Activated CD4-positive, alpha-beta T cell treated with anti-CD3 and anti-CD28 coated beads, Interleukin-10, Interleukin-2, amounts not matched to agents 100 ng/mL and 50 ng/mL, durations not matched to agents 16 hours and 8 hours (primary cell): Measurements from ENCODE around the gene ATG9A.
"Not testable (repeated sequence)": the region's sequence is repeated elsewhere in the genome, so short reads cannot be mapped to it uniquely, and the experiment has no call there.

Experiments used
- DNase-seq: peaks from one replicate; pipeline ENCODE4 v3.0.0-alpha.2; 2020

ATG9A gene

DNA sequence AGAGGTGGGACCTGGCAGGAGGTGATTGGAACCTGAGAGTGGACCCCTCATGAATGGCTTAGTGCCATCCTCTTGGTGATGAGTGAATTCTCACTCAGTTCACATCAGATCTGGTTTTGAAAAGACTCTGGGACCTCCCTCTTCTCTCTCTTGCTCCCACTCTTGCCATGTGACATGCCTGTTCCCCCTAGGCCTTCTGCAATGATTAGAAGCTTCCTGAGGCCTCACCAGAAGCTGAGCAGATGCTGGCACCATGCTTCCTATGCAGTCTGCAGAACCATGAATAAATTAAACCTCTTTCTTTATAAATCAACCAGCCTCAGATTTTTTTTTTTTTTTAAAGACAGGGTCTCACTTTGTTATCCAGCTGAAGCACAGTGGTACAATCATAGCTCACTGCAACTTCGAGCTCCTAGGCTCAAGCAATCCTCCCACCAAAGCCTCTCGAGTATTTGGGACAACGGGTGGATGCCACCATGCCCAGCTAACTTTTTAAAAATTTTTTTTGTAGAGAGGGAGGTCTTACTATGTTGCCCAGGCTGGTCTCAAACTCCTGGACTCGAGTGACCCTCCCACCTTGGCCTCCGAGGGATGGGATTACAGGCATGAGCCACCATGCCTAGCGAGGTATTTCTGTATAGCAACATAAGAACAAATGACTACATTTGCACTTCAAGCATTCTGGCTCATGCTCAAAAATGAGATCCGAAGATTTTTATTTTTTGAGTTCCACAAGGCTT, 24.8 kb downstream of the ATG9A start:
- no peak for DNase-seq

DNA sequence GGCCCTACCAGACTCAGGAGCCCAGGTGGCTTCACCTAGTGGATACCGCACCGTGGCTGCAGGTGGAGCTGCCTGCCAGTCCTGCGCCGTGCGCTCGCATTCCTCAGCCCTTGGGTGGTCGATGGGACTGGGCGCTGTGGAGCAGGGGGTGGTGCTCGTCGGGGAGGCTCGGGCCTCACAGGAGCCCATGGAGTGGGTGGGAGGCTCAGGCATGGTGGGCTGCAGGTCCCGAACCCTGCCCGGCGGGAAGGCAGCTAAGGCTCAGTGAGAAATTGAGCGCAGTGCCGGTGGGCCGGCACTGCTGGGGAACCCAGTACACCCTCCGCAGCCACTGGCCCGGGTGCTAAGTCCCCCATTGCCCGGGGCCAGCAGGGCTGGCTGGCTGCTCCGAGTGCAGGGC, 28.1 kb downstream of the ATG9A start:
- DNase-seq, result not testable (repeated sequence)

DNA sequence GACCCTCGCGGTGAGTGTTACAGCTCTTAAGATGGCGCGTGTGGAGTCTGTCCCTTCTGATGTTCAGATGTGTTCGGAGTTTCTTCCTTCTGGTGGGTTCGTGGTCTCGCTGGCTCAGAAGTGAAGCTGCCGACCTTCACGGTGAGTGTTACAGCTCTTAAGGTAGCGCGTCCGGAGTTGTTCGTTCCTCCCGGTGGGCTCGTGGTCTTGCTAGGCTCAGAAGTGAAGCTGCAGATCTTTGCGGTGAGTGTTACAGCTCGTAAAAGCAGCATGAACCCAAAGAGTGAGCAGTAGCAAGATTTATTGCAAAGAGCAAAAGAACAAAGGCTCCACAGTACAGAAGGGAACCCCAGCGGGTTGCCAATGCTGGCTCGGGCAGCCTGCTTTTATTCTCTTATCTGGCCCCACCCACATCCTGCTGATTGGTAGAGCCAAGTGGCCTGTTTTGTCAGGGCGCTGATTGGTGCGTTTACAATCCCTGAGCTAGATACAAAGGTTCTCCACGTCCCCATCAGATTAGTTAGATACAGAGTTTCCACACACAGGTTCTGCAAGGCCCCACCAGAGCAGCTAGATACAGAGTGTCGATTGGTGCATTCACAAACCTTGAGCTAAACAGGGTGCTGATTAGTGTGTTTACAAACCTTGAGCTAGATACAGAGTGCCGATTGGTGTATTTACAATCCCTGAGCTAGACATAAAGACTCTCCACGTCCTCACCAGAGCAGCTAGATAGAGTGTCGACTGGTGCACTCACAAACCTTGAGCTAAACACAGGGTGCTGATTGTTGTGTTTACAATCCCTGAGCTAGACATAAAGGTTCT, 28.7 kb downstream of the ATG9A start:
- DNase-seq, result peak; percentile 17

DNA sequence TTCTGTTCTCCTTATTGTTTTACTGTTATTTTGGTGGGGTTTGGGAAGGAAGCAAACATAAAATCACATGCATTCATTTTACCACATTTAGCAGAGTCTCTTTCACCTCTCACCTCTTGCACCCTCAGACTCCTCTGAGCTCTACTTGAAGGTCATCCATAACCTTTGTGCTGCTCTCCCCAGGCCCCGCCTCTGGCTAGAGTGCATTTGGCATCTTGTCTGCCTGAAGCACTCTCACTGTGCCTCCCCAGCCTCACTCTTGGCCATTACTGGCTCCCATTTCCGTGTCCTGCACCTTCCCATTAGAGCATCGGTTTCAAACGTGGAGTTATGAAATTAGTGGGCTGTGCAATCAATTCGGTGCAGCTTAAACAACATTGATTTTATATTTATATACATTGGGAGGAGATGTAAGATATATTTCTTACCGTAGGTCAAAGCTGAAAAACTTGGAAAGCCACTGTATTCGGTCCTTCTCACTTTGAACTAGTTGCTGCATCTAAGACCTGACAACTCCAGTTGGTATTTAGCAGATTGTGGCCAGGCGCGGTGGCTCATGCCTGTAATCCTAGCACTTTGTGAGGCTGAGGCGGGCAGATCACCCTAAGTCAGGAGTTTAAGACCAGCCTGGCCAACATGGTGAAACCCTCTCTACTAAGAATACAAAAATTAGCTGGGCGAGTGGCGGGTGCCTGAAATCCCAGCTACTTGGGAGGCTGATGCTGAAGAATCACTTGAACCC, 29.8 kb downstream of the ATG9A start:
- no peak for DNase-seq

DNA sequence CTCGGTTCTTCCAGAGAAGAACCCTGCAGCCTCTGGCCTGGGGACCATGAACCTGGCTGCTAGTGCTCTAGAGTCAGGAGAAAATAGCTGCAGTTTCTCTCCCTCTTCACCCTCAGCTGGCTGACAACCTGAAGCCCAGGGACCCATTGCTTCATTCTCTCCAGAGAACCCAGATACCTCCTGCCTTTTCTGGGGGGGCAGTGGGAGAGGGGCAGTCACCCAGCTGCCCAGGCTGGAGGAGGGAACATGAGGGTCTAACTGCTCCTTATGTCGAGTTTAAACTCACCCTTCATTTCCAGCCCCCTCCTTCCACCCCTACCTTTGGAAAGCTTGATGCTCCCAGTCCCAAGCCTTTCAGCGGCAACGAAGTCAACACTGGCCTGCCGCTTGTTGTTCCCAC, 30.5 kb downstream of the ATG9A start:
- DNase-seq, result no peak

DNA sequence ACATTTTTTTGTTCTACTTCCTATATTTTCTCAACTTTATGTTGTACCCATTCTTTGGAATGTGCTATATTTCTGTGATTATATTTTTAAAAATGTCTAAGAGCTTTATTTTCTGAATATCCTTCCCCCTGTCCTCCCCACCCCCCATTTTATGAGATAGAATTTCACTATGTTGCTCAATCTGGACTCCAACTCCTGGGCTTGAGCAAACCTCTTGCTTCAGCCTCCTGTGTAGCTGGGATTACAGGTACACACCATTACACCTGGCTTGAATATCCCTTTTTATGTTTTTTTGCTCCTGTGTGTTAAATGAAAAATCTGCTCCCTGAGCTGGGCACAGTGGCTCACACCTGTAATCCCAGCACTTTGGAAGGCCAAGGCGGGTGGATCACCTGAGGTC, 32.0 kb downstream of the ATG9A start:
- DNase-seq, result no peak

DNA sequence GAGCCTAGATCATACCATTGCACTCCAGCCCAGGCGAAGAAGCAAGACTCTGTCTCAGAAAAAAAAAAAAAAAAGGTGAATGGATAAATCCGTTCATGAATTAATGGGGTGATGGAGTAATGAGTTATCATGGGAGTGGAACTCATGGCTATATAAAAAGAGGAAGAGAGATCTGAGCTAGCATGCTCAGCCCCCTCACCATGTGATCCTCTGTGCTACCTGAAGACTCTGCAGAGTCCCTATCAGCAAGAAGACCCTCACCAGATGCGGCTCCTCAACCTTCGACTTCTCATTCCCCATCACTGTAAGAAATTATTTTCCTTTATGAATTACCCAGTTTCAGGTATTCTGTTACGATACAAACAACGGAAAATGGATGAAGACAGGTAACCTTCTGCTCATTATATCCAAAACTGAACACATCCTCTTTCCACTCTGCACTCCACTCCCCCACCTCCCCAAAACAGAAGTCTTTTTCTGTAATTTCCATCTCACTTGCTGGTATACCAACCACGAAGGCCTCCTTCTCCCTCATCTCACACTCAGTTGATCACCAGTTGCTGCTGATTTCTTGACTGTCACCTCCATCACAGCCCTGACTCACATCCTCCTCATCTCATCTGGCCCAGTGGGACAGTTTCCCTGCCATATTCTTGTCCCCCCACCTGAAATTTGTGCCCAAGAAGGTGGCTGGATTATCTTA, 42.5 kb downstream of the ATG9A start:
- DNase-seq, result peak; percentile 39

DNA sequence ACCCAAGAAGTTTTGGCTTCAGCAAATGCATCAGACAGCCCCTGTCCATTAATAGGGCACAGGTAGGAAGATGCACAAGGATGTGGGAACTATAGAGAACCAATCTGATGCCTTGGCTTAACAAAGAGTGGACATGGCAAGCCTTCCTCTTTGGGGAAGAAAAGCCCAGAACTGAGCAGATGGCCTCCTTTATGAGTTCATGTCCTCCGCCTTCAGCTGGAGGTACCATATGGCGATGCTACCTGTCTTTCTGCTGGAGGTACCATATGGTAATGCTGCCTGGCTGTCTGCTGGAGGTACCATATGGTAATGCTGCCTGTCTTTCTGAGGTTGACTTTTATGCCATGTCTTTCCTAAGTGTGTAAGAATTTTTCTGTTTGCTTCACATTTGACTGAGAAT, 45.3 kb downstream of the ATG9A start:
- no peak for DNase-seq

DNA sequence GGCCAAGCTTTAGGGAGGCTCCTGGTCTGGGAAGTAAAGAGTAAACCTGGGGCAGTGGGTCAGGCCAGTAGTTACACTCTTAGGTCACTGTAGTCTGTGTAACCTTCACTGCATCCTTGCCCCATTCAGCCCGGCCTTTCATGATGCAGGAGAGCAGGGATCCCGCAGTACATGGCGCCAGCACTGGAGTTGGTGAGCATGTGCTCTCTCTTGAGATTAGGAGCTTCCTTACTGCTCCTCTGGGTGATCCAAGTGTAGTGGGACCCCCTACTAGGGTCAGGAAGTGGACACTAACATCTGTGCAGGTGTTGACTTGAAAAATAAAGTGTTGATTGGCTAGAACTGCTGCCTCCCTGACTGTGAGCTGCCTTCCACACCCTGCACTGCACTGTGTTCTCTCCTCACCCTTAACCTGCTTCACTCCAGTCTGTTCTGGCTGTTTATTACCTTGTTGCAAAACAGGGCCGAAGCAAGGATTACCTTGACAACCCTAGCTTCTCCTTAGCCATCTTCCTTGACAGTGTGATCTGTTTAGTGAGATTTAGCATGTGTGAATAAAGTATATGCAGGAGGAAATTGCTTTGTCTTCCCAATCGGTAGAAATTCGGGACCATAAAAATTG, 46.2 kb downstream of the ATG9A start:
- no peak for DNase-seq

DNA sequence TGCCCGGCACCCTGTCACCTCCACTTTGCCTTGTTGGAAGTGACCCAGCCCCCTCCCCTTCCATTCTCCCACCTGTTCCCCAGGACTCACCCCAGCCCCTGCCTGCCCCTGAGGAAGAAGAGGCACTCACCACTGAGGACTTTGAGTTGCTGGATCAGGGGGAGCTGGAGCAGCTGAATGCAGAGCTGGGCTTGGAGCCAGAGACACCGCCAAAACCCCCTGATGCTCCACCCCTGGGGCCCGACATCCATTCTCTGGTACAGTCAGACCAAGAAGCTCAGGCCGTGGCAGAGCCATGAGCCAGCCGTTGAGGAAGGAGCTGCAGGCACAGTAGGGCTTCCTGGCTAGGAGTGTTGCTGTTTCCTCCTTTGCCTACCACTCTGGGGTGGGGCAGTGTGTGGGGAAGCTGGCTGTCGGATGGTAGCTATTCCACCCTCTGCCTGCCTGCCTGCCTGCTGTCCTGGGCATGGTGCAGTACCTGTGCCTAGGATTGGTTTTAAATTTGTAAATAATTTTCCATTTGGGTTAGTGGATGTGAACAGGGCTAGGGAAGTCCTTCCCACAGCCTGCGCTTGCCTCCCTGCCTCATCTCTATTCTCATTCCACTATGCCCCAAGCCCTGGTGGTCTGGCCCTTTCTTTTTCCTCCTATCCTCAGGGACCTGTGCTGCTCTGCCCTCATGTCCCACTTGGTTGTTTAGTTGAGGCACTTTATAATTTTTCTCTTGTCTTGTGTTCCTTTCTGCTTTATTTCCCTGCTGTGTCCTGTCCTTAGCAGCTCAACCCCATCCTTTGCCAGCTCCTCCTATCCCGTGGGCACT, 46.9 kb downstream of the ATG9A start:
- peak; percentile 38 for DNase-seq

DNA sequence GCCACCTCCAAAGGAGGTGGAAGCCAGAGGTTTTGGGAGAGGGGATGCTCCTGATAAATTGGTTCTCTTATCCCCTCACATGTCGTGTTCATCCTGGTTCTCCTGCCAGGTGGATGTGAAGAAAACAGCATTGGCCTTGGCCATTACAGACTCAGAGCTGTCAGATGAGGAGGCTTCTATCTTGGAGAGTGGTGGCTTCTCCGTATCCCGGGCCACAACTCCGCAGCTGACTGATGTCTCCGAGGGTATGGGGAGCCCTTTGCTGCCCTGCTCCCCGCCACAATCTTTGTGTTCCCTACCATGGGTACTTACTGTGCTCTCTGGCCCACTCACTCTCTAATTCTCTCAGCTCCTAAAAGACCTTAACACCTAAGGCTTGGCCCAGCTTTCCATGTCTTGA, 47.9 kb downstream of the ATG9A start:
- DNase-seq, result no peak

DNA sequence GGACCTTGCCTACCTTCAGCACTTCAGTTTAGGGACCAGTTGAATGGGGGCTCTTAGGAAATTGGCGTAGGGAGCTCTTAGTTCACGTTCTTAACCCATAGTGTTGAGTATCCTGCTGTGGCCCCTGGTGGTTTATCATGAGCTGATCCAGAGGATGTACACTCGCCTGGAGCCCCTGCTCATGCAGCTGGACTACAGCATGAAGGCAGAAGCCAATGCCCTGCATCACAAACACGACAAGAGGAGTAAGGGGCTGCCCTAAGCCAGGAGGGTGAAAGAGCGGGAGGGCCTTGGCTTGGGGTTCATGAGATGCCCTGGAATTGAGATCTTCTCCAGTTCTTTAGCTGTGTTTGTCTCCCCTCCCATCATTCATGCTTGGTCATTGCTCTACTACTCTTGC, 48.5 kb downstream of the ATG9A start:
- DNase-seq, result no peak

DNA sequence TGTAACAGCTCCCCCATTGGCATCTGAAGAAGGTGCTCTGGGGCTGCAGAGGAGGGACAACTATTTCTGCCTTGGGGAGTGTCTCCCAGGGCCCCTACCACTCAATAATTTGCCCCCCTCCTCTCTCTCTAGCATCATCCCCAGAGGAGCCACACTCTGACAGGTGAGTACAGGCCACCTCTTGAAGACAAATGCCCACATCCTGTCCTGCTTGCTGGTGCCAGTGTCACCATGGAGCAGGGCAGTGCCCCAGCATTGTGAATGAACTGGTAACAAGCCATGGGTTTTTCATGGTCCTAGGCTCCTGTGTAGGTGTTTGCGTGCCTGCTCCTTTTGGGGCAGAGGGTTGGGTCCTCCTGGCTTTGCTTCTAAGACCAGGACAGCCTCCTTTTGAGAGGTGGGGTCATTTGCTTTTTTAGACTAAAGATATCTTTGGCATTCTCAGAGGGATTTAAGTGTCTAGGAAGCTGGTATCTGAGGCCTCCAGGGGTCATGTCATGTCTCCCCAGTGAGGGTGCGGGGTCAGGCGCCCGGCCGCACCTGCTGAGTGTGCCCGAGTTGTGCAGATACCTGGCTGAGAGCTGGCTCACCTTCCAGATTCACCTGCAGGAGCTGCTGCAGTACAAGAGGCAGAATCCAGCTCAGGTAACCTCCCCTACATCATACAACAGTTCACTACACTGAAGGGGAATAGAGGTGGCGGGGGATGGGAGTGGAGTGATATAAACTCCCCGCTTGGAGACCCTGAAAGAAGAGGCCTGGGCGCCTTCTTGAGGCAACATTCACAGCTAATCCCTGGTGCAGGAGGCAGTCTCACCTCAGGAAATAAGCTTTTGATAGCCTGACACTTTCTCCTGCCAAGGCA, 49.6 kb downstream of the ATG9A start:
- DNase-seq, result no peak

DNA sequence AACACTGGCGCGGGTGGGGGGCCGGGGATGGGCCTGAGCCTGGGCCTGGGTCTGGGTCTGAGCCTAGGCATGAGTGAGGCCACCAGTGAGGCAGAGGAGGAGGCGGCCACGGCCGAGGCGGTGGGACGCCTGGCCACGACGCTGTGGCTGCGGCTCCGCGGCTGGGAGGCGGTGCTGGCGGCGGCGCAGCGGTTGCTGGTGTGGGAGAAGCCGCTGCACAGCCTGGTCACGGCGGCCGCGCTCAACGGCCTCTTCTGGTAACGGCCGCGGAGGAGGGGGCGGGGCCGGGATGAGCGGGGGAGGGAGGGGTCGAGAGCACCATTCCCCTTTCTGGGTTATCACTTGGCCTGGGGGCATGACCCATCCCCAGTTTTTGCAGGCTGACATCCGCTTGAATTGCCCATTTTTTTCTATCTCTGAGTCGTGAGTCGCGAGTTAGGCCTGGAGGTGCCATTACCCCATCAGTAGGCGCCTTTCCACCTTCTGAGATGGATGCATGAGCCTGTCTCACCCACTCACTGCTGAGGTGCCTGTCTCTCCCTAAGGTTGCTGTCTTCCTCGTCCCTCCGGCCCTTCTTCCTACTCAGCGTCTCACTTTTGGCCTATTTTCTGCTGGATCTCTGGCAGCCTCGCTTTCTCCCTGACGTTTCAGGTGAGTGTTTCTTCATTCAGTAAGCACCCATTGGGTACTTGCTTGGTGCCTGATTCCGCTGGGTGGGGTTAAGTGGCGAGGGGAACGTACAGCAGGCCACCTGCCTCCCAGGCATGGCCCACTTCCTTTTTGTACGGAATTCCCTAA, 50.9 kb downstream of the ATG9A start:
- DNase-seq, result peak; percentile 56

DNA sequence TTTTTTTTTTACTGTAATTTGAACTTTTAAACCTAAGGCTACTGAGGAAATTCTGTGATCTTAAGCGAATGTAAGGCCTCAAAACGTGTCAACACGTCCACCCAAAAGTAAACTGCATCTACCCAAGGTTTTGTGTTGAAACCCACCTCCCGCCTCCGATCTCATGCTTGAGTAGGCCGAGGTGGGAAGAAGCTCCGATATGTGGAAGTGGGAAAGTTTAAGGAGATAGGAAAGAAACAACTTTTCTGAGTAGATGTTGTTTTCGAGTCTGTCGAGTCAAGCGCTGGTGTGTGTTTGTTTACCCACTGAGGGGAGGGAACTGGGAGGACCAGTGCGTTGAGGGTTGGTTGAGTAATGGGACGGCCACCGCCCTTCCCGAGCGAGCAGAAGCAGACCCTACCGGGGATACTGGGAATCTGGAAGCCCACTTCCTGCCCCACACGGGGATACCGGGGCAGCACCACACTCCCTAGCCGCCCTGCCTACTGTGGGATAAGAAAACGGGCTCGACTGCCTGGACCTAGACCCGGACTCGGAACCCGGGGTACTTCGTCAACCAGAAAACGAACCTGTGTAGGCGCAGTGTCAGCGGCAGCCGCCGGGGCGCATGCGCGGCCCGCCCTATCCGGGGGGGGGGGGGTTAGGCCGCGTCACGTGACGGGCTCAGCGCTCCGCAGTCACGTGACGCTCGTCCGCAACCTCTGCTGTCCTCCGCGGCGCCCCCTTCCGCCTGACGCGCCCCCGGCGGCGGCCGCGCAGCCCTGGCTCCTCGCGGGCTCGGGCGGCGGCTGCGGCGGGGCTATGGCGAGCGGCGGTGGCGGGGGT, 51.7 kb downstream of the ATG9A start, which contains the start of gene RETREG2:
TSS of gene RETREG2 (plus strand) at position 724 of the 825 bp plus-strand sequence. CDS start at position 802, 78 bp downstream.
- peak; percentile 87 for DNase-seq

DNA sequence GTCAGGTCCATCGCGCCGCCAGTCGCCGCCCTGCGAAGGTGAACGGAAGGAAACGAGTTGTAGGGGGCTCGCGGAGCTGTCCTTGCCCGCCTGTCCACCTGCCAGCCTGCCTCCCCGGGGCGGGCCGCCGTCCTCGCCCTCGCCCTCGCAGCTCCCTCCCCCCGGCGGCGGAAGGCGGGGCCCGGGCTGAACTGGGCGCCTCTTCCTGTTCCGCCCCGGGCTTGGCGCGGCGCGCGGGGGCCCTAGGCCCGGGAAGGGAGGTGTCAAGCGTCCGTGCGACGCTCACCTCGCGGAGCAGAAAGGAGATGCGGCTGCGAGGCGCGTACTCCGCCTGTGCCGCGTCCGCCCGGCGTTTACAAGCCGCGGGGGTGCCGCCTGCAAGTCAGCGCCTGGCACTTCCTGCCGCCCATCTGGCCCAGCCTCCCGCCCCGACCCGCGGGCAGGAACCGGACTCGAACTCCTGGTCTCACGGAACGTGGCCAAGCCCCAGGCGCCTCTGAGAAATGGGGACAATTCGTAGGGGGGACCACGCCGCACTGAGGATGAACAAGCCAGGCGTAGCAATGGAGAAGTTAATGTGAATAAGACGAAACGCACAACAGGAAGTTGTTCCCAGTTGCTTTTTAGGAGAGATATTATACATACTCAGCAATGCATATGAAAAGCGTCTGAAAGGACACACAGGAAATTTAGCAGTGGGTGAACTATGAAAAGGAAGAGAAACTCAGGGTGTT, 52.5 kb downstream of the ATG9A start, which contains the start of gene CNPPD1:
TSS of gene CNPPD1 (minus strand) at position 108 of the 734 bp plus-strand sequence. CDS start at position 11, 97 bp downstream.
- DNase-seq, result peak; percentile 93

DNA sequence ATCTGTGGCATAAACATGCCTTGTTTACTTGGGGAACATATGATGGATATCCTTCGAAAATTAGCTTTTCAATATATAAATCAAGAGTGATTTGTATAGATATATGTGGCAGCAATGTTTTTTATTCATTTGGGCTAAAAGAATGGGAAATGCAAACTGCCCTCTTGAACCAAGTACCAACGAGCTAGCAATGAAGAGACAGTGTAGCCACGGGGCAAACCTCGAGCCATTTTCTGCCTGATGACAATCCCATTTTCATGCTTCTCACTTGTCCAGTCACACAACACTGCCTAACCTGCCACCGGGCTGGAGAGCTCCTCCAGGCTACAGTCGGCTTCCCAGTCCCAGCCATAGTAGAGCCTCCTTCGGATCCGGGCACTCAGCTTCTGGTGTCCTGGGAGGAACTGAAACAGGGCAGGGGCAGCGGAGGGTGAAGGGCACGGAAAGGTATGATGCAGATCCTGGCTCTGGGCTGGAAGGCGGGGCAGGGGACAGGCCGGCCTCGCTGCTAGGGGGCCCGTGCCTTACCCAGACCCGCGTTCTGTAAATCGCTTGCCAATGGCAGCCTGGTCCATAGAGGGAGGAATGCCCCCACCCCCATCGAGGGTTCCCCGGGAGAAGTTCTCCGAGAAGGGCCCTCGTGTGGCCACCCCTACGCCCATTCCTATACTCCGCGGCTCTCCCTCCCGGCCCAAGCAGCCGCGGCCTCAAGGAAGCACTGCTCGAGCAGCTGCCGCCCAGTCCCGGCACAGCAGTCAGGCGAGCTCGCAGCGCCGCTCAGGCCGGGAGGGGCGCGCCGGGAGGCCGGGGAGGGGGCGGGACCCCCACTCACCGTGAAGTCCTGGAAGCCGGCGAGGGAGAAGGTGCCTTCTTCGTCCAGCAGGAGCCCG, 53.3 kb downstream of the ATG9A start:
- peak; percentile 30 for DNase-seq
